Measurements from ENCODE around the gene CMTM3. TPM values are rescaled to one million over a fixed set of nuclear protein-coding genes. Genes with fewer than 3 reads are reported as not detected.
A peak's percentile ranks its signal among the peaks of the same experiment; 100 is the strongest.

The CMTM3 gene
- total and polyA plus RNA-seq, 9 of the 15 experiments (the other 6 are each of a cell fraction or from before 2014, with no cell fraction given), result 4.6 to 33.4 (median 17.5) TPM

- TF ChIP-seq, protein P1, sequence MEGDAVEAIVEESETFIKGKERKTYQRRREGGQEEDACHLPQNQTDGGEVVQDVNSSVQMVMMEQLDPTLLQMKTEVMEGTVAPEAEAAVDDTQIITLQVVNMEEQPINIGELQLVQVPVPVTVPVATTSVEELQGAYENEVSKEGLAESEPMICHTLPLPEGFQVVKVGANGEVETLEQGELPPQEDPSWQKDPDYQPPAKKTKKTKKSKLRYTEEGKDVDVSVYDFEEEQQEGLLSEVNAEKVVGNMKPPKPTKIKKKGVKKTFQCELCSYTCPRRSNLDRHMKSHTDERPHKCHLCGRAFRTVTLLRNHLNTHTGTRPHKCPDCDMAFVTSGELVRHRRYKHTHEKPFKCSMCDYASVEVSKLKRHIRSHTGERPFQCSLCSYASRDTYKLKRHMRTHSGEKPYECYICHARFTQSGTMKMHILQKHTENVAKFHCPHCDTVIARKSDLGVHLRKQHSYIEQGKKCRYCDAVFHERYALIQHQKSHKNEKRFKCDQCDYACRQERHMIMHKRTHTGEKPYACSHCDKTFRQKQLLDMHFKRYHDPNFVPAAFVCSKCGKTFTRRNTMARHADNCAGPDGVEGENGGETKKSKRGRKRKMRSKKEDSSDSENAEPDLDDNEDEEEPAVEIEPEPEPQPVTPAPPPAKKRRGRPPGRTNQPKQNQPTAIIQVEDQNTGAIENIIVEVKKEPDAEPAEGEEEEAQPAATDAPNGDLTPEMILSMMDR (IDR thresholded peaks at IDR 0.05 in 2 of 3, conservative IDR thresholded peaks at IDR 0.05 in 1 of 3; ENCODE audit: insufficient read depth in 2 of 3, low read depth in 1 of 3, low read length in 3 of 3), result peak; percentile 92 to 97 (median 95)
- peak; percentile 8; the same call in 1 of the 2 replicates for TF ChIP-seq EHMT2 (IDR thresholded peaks at IDR 0.05)
- TF ChIP-seq RB1 (IDR thresholded peaks at IDR 0.05; ENCODE audit: low read depth), result peak; percentile 53; the same call in 1 of the 2 replicates
- peak; percentile 22; the same call in 1 of the 2 replicates for TF ChIP-seq ZNF384 (IDR thresholded peaks at IDR 0.05; ENCODE audit: low read depth, low read length)
- no peak for TF ChIP-seq CLOCK (CRISPR knock-in tag; IDR thresholded peaks at IDR 0.05; ENCODE audit: borderline replicate concordance)
- TF ChIP-seq TEAD4 (IDR thresholded peaks at IDR 0.05; ENCODE audit: low read length), result peak; percentile 13; the same call in 1 of the 2 replicates
- no peak for TF ChIP-seq TEAD4 (CRISPR knock-in tag; IDR thresholded peaks at IDR 0.05; ENCODE audit: borderline replicate concordance)
- TF ChIP-seq CC2D1A (IDR thresholded peaks at IDR 0.05), result no peak
- peak; percentile 62 for TF ChIP-seq CTBP1 (IDR thresholded peaks at IDR 0.05; ENCODE audit: borderline replicate concordance)
- no peak for TF ChIP-seq ZNF146 (CRISPR knock-in tag; IDR thresholded peaks at IDR 0.05; ENCODE audit: unreplicated experiment)
- peak; percentile 54; the same call in 1 of the 2 replicates for TF ChIP-seq CREM (IDR thresholded peaks at IDR 0.05; ENCODE audit: low read depth)
- TF ChIP-seq ZNF41 (CRISPR knock-in tag; conservative IDR thresholded peaks at IDR 0.05), result no peak
Observed at GRCh38 chr16:66650707-66651473, 46.4 kb downstream of the CMTM3 start (continued).
